ENCODE results near the gene ADGRF5.

The ADGRF5 gene

DNA sequence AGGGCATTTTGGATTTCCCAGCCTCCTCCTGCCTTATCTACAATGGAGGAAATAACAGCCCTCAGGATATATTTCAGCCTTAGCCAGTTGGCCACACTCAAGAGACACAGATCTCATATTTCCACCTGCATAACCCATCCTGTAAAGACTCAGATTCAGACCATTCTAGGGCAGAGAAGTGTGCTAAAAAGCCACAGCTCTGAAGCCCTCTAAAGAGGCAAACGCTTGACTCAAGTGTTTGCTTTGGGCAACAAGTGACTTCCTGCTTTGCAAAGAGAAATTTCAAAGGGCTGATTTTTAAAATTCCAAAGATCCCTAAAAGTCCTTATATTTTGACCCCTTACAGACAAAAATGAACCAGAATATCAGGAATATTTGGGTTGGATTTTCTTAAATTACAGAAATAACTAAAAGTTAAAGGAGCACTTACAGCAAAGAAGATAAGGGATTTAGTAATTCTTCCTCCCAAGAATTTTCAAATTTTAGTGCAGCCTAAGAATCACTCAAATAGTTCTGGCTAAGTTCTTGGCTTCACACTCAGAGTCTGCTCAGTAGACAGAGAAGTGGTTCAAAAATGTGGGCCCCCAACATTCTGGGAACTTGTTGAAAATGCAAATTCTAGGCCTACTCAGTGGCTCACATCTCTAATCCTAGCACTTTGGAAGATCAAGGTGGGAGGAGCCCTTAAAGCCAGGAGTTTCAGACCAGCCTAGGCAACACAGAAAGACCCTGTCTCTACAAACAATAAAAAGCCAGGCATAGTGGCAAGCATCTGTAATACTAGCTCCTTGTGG is 18.9 kb upstream of the ADGRF5 start:
- Mint-ChIP-seq H3K36me3 (ENCODE audit: low read depth) (no peaks in the 10 kb centered on the region), H3K27me3 (peaks cover 13% of the 10 kb centered on the region), H3K27ac (no peak overlapping the region), H3K4me1 (no peaks in the 10 kb centered on the region), H3K9me3 (no peaks in the 10 kb centered on the region), H3K4me3 (no peak overlapping the region)
- DNase-seq (no peak), ATAC-seq (no peak)

DNA sequence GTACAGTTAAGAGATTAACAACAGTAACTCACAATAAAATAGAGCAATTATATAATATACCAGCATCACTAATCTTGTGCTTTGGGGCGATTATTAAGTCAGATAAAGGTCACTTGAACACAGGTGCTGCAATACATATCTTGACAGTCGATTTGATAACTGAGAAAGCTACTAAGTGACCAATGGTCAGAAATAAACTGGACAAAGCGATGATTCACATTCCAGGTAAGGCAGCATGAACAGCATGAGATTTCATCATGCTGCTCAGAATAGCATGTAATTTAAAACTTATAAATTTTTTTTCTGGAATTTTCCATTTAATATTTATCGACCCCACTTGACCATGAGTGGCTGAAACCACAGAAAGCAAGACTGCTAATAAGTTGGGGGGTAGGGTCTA is 15.9 kb upstream of the ADGRF5 start:
- DNase-seq, result no peak
- peaks cover 14% of the 10 kb centered on the region for H3K27me3 Mint-ChIP-seq
- H3K36me3 Mint-ChIP-seq (ENCODE audit: low read depth), result no peaks in the 10 kb centered on the region
- no peaks in the 10 kb centered on the region for H3K4me1 Mint-ChIP-seq
- H3K4me3 Mint-ChIP-seq, result no peak overlapping the region
- no peaks in the 10 kb centered on the region for H3K9me3 Mint-ChIP-seq
- ATAC-seq, result no peak
- no peak overlapping the region for H3K27ac Mint-ChIP-seq

DNA sequence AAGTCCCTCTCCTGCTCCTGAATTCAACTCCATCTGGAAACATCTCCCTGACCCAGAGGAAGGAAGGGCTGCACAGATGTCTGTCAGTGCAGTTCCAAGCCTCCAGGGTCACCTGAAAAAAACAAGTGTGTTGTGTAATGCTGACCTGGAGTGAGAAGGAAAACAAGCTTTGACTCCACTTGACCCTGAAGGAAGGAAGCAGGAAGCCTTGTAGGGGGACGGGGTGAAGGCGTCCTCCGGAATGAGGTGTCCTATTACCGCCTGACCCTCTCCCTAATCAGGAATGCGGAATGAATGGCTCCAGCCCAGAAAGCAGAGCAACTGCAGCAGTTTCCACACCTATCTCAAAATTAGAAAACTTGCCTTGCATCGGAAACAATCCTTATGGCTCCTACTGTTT is 13.9 kb upstream of the ADGRF5 start:
- no peak overlapping the region for H3K27ac Mint-ChIP-seq
- ATAC-seq (no peak), DNase-seq (no peak)
- no peaks in the 10 kb centered on the region for H3K9me3 Mint-ChIP-seq
- H3K36me3 Mint-ChIP-seq (ENCODE audit: low read depth), result no peaks in the 10 kb centered on the region
- peaks cover 19% of the 10 kb centered on the region for H3K27me3 Mint-ChIP-seq
- H3K4me3 Mint-ChIP-seq, result no peak overlapping the region
- H3K4me1 Mint-ChIP-seq, result no peaks in the 10 kb centered on the region

DNA sequence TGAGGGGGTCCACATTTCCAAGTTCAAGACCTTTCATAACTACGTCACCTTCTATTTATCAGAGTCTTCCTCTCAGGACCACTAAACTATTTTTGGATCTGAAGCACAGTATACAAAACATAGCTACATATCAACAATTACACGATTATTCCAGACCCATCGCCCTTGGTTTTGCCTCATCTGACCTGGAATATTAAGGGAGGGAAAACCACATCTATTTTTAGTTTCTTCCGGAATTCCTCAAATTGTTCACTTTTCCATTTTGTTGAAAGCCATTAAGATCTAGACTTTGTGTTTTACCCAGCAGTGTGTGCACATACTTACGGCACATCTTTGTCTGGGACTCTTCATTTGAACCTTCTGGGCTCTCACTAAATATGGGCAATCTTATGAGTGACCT is 12.0 kb upstream of the ADGRF5 start:
- Mint-ChIP-seq H3K4me3 (no peak overlapping the region), H3K9me3 (peaks cover 4% of the 10 kb centered on the region), H3K27me3 (peaks cover 19% of the 10 kb centered on the region), H3K4me1 (no peaks in the 10 kb centered on the region), H3K27ac (no peak overlapping the region), H3K36me3 (ENCODE audit: low read depth) (no peaks in the 10 kb centered on the region)
- ATAC-seq (no peak), DNase-seq (no peak)

DNA sequence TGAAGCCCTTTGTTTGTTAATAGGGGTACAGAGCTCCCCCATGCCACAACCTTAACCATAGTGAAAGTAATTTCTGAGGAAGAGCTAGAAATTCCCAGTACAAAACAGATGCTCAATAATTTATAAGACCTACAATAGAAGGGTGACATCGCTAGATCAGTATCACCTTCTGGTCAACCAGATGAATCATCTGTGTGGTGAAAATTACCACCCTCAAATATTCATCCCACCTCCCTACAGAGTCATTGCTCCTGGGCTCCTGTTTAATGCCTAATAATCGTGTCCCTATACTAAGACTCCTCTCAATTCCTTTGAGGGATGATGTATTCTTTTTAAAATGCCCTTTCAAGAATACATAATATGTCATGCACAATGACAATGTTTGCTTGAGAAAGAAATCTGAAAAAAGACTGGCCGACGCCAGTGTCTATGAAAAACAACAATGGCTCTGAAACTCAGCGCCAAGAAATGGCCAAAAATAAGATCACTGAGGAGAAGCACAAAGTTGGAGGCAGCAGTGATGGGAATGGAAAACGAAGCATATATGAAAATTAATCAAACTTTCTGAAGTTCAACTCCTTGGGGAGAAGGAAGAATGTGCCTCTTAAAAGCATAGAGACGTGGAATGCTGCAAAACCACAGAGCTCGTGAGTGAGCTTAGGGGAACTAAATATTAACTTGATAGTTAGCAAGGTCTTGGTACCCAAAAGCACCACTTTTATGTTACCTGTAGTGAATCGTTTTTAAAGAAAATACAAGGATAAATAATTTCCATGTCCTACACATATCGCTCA is 11.0 kb upstream of the ADGRF5 start:
- no peaks in the 10 kb centered on the region for H3K4me1 Mint-ChIP-seq
- peaks cover 4% of the 10 kb centered on the region for H3K9me3 Mint-ChIP-seq
- no peak overlapping the region for H3K4me3 Mint-ChIP-seq
- peaks cover 12% of the 10 kb centered on the region for H3K27me3 Mint-ChIP-seq
- no peaks in the 10 kb centered on the region for H3K36me3 Mint-ChIP-seq (ENCODE audit: low read depth)
- DNase-seq, result no peak
- no peak for ATAC-seq
- H3K27ac Mint-ChIP-seq, result no peak overlapping the region

DNA sequence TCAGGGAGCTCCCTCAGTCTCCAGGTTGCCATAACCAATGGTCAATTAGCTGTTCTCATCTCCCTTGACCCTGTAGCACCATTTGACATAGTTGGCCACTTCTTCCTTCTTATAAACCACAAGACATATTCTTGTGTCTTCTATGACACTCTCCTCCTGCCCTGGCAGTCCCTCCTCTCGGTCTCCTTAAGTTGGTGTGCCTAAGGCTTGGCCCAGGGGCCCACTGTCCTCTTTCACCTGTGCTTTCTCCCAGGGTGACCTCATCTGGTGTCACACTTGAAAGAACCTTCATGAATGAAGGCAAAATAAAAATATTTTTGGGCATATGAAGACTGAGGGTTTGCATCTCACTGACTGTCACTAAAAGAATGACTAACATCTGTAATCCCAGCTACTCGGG is 9.7 kb upstream of the ADGRF5 start:
- Mint-ChIP-seq H3K27ac (no peak overlapping the region), H3K36me3 (ENCODE audit: low read depth) (no peaks in the 10 kb centered on the region), H3K9me3 (peaks cover 4% of the 10 kb centered on the region), H3K27me3 (peaks cover 17% of the 10 kb centered on the region), H3K4me3 (no peak overlapping the region), H3K4me1 (no peaks in the 10 kb centered on the region)
- DNase-seq (no peak), ATAC-seq (no peak)

DNA sequence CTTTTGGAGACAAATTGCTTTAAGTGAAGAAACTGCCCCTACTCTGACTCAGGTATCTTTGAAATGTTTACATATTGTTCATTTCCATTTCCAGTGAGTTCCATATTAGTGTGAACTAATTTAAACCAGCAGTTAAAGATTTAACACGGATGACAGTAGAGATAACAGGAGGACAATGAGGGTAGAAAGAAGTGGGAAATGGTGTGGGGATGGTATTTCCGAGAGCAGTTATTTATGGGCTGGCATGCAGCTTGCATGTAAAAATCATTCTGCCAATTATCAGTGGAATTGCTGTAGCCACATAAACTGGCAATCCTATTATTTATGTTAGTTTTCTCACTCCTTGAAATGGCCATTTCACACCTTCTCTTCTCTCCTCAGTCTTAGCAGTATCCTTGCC is 8.6 kb upstream of the ADGRF5 start:
- Mint-ChIP-seq H3K27me3 (peaks cover 14% of the 10 kb centered on the region), H3K27ac (no peak overlapping the region), H3K36me3 (ENCODE audit: low read depth) (no peaks in the 10 kb centered on the region), H3K4me1 (no peaks in the 10 kb centered on the region), H3K9me3 (peaks cover 4% of the 10 kb centered on the region), H3K4me3 (no peak overlapping the region)
- DNase-seq (no peak), ATAC-seq (no peak)

DNA sequence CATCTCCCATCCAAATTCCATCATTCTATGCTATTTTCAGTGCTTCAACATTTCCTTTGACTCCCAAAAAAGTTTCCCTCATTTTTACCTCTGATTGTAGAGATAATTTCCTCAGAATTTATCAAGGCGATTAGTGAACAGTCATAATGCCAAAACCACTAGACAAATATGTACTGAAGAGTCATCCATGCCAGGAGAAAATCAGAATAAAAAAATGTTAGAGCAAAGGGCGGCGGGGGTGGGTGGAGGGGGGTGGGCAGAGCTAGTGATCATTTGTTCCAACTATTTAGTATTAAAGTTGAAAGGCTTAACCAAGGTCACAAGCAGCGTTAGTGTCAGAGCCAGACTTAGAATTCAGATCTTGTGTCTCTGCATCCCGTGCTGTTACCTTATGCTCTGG is 5.3 kb upstream of the ADGRF5 start:
- ATAC-seq (no peak), DNase-seq (no peak)
- Mint-ChIP-seq H3K27me3 (peaks cover 9% of the 10 kb centered on the region), H3K4me3 (no peak overlapping the region), H3K9me3 (peaks cover 4% of the 10 kb centered on the region), H3K36me3 (ENCODE audit: low read depth) (no peaks in the 10 kb centered on the region), H3K27ac (no peak overlapping the region), H3K4me1 (no peaks in the 10 kb centered on the region)

DNA sequence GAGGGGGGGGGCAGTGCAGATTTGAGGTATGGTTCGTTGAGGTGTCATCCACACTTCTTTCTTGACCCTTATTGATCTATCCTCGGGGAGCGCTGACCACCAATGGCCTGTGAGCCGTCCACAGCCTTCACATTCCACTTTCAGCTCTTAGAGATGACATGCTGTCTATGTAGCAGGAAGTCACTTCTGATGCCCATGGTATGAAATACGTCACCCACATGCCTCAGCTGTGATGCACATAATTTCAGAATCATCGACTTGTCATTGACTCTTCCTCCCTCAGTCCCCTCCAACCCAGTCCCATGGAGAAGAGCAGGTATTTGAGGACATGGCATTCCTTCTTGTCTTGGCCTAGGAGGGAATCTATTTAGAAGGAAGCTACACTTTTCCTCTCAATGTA is 4.7 kb upstream of the ADGRF5 start:
- no peaks in the 10 kb centered on the region for H3K4me1 Mint-ChIP-seq
- H3K36me3 Mint-ChIP-seq (ENCODE audit: low read depth), result no peaks in the 10 kb centered on the region
- H3K27me3 Mint-ChIP-seq, result peaks cover 9% of the 10 kb centered on the region
- no peak overlapping the region for H3K27ac Mint-ChIP-seq
- peaks cover 4% of the 10 kb centered on the region for H3K9me3 Mint-ChIP-seq
- ATAC-seq (no peak), DNase-seq (no peak)
- H3K4me3 Mint-ChIP-seq, result no peak overlapping the region

DNA sequence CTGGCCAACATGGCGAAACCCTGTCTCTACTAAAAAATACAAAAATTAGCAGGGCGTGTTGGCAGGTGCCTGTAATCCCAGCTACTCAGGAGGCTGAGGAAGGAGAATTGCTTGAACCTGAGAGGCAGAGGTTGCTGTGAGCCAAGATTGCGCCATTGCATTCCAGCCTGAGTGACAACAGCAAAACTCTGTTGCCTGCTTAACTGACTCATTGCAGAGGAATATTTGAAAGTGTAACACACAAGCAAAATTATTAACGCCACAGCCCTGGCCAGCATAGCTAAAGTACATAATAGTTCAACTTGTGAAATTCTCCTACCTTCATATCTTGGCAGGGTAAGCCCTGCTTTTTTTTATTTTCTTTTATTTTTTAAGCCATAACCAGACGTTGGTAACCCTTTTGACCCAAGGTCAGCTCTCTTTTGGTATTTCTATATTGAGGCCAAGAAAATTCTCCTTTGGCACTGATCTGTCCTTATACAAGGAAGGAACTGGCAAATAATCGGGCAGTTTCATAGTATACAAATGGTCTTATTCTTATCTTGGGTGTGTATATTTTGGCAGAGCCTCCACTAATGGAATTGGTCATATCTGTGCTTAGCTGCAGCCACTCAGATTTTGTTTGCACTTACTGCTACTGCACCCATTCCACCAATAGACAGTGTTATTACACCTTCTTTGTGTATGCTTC is 4.0 kb upstream of the ADGRF5 start:
- Mint-ChIP-seq H3K27me3 (peaks cover 4% of the 10 kb centered on the region), H3K27ac (no peak overlapping the region)
- DNase-seq, result no peak

DNA sequence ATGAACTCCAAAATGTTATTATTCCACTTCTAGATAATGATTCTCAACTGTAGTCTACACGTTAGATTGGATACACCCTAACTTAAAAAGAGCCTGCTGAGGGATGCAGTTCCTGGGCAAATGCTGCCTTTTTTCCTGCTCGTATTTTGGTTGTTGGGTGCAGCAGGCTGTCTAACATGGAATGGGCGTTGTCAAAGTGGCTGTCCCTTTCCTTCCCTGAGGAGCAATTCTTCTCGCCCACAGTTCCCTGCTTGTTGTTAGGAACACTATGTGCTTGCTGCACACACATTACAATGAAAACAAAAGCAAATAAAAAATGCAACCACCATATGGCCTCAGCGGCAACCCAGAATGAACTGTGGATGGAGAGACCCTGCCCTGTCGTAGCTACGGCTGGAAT is 1.7 kb upstream of the ADGRF5 start:
- H3K9me3 Mint-ChIP-seq, result no peaks in the 10 kb centered on the region
- H3K4me1 Mint-ChIP-seq, result no peaks in the 10 kb centered on the region
- H3K27ac Mint-ChIP-seq, result no peak overlapping the region
- ATAC-seq (no peak), DNase-seq (no peak)
- H3K27me3 Mint-ChIP-seq, result peaks cover 4% of the 10 kb centered on the region
- H3K4me3 Mint-ChIP-seq, result no peak overlapping the region
- no peaks in the 10 kb centered on the region for H3K36me3 Mint-ChIP-seq (ENCODE audit: low read depth)

More for the DNA sequence above, 4.0 kb upstream of the ADGRF5 start:
- Mint-ChIP-seq H3K9me3 (peaks cover 4% of the 10 kb centered on the region), H3K4me3 (no peak overlapping the region), H3K4me1 (no peaks in the 10 kb centered on the region), H3K36me3 (ENCODE audit: low read depth) (no peaks in the 10 kb centered on the region)
- no peak for ATAC-seq

DNA sequence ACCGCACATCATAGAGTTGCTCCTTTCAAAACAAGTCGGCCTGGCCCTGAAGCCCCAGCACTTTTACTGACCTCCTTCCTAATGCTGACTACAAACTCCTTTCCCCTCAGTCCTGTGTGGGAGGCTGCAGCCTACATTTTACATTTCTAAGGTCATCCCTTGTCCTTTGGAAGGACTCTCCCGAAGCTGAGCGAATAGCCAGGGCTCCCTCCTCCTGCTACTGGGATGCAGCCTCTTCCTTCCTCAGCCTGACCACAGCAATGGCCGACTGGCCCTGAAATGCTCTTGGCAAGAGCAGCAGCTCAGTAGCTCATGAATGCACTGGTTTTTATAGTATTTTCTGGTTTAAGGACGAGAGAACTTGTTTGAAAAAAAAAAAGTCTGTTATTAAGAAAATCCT is 679 bp downstream of the ADGRF5 start:
- no peaks in the 10 kb centered on the region for H3K4me1 Mint-ChIP-seq

DNA sequence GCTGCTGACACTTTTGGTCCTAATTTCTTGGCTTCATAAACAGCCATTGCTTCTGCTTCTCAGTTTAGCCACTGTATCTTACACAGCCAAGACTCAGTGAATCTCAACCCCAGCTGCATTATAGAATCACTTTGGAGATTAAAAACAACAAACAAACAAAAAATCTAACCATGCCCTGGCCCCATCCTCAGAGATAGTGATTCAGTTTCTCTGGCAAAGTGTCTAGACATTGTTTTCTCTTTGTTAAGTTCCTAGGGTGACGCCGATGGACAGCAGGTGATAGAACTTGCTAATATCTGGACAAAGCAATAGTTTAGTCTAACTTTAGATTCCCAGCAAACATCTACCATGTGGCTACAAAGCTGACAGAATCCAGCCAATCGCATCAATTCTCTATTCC is 2.9 kb downstream of the ADGRF5 start:
- no peaks in the 10 kb centered on the region for H3K36me3 Mint-ChIP-seq (ENCODE audit: low read depth)
- H3K27ac Mint-ChIP-seq, result no peak overlapping the region
- DNase-seq, result no peak
- peaks cover 2% of the 10 kb centered on the region for H3K27me3 Mint-ChIP-seq
- no peak overlapping the region for H3K4me3 Mint-ChIP-seq
- no peaks in the 10 kb centered on the region for H3K9me3 Mint-ChIP-seq
- ATAC-seq, result no peak
- no peaks in the 10 kb centered on the region for H3K4me1 Mint-ChIP-seq

More for the DNA sequence above, 679 bp downstream of the ADGRF5 start:
- Mint-ChIP-seq H3K9me3 (no peaks in the 10 kb centered on the region), H3K36me3 (ENCODE audit: low read depth) (no peaks in the 10 kb centered on the region), H3K27ac (no peak overlapping the region), H3K27me3 (no peaks in the 10 kb centered on the region), H3K4me3 (no peak overlapping the region)
- no peak for DNase-seq
- no peak for ATAC-seq

DNA sequence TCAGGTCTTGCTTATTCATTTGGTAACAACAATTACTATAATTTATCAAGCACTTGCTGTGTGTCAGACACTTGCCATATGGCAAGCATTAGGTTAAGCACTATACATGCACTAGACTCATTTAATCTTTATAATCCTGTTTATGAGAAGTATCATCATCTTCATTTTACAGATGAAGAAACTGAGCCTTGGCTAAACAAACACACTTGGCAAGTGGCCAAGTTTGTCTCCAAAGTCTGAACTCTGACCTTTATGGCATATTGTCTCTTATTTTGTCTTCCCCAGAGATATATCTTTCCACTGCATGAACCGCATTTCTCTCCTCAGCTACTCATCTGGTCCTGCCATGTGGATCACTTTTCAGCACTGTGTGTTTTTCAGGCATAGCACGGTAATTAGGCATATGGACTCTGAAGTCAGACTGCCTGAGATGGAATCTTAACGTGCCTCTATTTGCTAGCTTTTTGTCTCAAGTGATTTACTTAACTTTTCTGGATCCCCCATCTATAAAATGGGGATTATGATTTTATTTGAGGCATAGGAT is 4.7 kb downstream of the ADGRF5 start:
- H3K27me3 Mint-ChIP-seq, result peaks cover 2% of the 10 kb centered on the region
- no peaks in the 10 kb centered on the region for H3K9me3 Mint-ChIP-seq
- no peak overlapping the region for H3K4me3 Mint-ChIP-seq
- no peak for ATAC-seq
- no peaks in the 10 kb centered on the region for H3K36me3 Mint-ChIP-seq (ENCODE audit: low read depth)
- no peaks in the 10 kb centered on the region for H3K4me1 Mint-ChIP-seq
- no peak for DNase-seq
- no peak overlapping the region for H3K27ac Mint-ChIP-seq

DNA sequence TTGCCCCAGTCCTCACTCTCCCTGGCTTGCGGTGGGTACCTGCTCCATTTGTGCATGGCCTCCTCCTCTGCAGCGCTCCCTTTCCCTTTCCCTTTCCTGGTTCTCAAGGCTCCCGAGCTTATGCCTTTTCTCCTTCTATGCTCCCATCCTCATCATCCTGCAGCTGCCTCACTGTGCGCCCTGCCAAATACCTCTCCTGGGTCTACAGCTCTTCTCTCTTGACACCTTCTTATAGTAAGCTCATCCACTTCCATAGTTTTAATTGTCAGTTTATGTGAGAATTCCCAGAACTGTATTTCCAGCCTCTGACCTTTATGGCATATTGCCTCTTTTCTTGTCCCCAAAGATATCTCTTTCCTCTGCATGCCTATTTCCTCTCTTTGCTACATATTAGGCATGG is 5.9 kb downstream of the ADGRF5 start:
- H3K9me3 Mint-ChIP-seq, result no peaks in the 10 kb centered on the region
- H3K27me3 Mint-ChIP-seq, result peaks cover 2% of the 10 kb centered on the region
- no peak for ATAC-seq
- H3K4me3 Mint-ChIP-seq, result no peak overlapping the region
- H3K4me1 Mint-ChIP-seq, result no peaks in the 10 kb centered on the region
- DNase-seq, result no peak
- no peaks in the 10 kb centered on the region for H3K36me3 Mint-ChIP-seq (ENCODE audit: low read depth)
- no peak overlapping the region for H3K27ac Mint-ChIP-seq

Measured in activated naive CD8-positive, alpha-beta T cell treated with anti-CD3 and anti-CD28 coated beads, Interleukin-2, amount 50 U/mL, for 24 hours (primary cell).